GM21360 (cell line): ENCODE results near the gene TSPAN9.

ENCODE experiments used
- ATAC-seq: cut with Tn5 transposase; IDR thresholded peaks from one replicate; pipeline ENCODE4 v1.9.1; 2021; ENCODE audit warnings: mild to moderate bottlenecking, moderate library complexity; ENCODE audit not compliant: unreplicated experiment

The TSPAN9 gene

GRCh38 chr12:3179731-3180130 is 102.6 kb downstream of the TSPAN9 start:
- ATAC-seq: no peak

GRCh38 chr12:3182426-3182825 is 105.2 kb downstream of the TSPAN9 start:
- no peak for ATAC-seq

GRCh38 chr12:3184485-3184884 is 107.3 kb downstream of the TSPAN9 start:
- ATAC-seq: no peak

GRCh38 chr12:3185260-3185870 is 108.2 kb downstream of the TSPAN9 start:
- no peak for ATAC-seq

- peak; percentile 72 for ATAC-seq
Observed at GRCh38 chr12:3186546-3187215, 109.5 kb downstream of the TSPAN9 start.

GRCh38 chr12:3187846-3188770 is 110.9 kb downstream of the TSPAN9 start:
- ATAC-seq: no peak

GRCh38 chr12:3189282-3189681 is 112.1 kb downstream of the TSPAN9 start:
- no peak for ATAC-seq

GRCh38 chr12:3190101-3190500 is 112.9 kb downstream of the TSPAN9 start:
- ATAC-seq: no peak

GRCh38 chr12:3191450-3191849 is 114.3 kb downstream of the TSPAN9 start:
- no peak for ATAC-seq

GRCh38 chr12:3192221-3192620 is 115.0 kb downstream of the TSPAN9 start:
- ATAC-seq: no peak

GRCh38 chr12:3193131-3193530 is 116.0 kb downstream of the TSPAN9 start:
- ATAC-seq: no peak

- ATAC-seq: no peak
Observed at GRCh38 chr12:3193755-3194154, 116.6 kb downstream of the TSPAN9 start.

GRCh38 chr12:3195337-3195736 is 118.2 kb downstream of the TSPAN9 start:
- no peak for ATAC-seq

- no peak for ATAC-seq
Observed at GRCh38 chr12:3195859-3196483, 118.8 kb downstream of the TSPAN9 start.

- ATAC-seq: no peak
Observed at GRCh38 chr12:3196488-3196887, 119.3 kb downstream of the TSPAN9 start.

GRCh38 chr12:3197131-3197818 is 120.1 kb downstream of the TSPAN9 start:
- ATAC-seq: no peak

GRCh38 chr12:3199551-3200031 is 122.4 kb downstream of the TSPAN9 start:
- no peak for ATAC-seq

GRCh38 chr12:3200032-3200617 is 122.9 kb downstream of the TSPAN9 start:
- ATAC-seq: no peak

GRCh38 chr12:3200814-3201233 is 123.6 kb downstream of the TSPAN9 start:
- no peak for ATAC-seq
